HEK293T (cell line): Measurements from ENCODE around the gene TPI1.
A peak's percentile ranks its signal among the peaks of the same experiment; 100 is the strongest.

Source experiments
- ARNT ChIP-seq: fragments of 450-650 bp; IDR thresholded peaks from 2 replicates; pipeline ENCODE4 v1.6.1; 2017; ENCODE audit warnings: mild to moderate bottlenecking
- ELF4 ChIP-seq: fragments of 450-650 bp; IDR thresholded peaks from 2 replicates; pipeline ENCODE4 v1.6.1; 2017; ENCODE audit warnings: antibody characterized with exemption
- FOXK2 ChIP-seq: fragments of 450-650 bp; IDR thresholded peaks from 2 replicates; pipeline ENCODE4 v1.6.1; 2016; ENCODE audit warnings: mild to moderate bottlenecking
- FOXM1 ChIP-seq: fragments of 450-650 bp; IDR thresholded peaks from 2 replicates; pipeline ENCODE4 v1.6.1; 2017; ENCODE audit warnings: mild to moderate bottlenecking, borderline replicate concordance
- HDGF ChIP-seq: fragments of 450-650 bp; IDR thresholded peaks from 2 replicates; pipeline ENCODE4 v1.6.1; 2017; ENCODE audit warnings: antibody characterized with exemption, borderline replicate concordance
- NFRKB ChIP-seq: fragments of 450-650 bp; IDR thresholded peaks from 2 replicates; pipeline ENCODE4 v1.6.1; 2016; ENCODE audit warnings: mild to moderate bottlenecking, moderate library complexity
- SUZ12 ChIP-seq: fragments of 450-650 bp; IDR thresholded peaks from 2 replicates; pipeline ENCODE4 v1.6.1; 2016; ENCODE audit warnings: mild to moderate bottlenecking
- TARDBP ChIP-seq: fragments of 450-650 bp; IDR thresholded peaks from 2 replicates; pipeline ENCODE4 v1.6.1; 2016
- TF ChIP-seq, protein P1 (sequence below): fragments of 450-650 bp; IDR thresholded peaks from 2 replicates; pipeline ENCODE4 v1.6.1; 2016

DNA sequence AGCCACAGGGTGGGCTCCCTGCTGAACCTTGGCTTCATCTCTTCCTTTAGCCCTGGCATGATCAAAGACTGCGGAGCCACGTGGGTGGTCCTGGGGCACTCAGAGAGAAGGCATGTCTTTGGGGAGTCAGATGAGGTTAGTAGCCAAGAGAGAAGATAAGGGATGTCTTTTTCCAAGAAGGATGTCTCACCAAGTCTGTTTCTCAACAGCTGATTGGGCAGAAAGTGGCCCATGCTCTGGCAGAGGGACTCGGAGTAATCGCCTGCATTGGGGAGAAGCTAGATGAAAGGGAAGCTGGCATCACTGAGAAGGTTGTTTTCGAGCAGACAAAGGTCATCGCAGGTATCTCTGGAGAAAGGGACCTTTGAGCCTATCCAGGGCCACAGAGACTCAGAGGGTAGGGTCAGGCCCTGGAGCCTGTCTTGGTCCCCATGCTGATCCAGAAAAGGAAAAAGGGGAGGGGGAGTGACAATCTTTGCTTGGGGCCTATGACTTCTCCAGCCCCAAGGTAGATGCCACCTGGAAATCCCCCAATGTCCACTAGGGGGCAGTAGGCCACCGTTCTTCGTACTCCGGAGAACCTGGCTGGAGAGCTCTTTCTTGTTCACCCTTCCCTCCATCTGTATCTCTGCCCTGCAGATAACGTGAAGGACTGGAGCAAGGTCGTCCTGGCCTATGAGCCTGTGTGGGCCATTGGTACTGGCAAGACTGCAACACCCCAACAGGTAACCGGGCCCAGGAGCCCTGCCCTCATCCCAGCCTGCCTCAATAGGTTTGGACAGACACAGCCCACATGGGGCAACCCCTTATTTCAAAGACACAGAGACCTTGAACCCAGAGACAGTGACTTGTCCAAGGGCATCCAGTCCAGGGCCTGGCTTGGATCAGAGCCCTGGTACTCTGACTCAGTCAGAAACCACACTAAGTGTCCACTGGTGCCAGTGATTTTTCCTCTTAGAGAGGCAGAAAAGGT lies 2.0 kb downstream of the TPI1 start:
- TF ChIP-seq FOXM1 (no peak), FOXK2 (no peak), HDGF (peak; percentile 67), ARNT (no peak), SUZ12 (no peak), TARDBP (no peak), ELF4 (no peak), NFRKB (no peak)
- TF ChIP-seq, protein P1, sequence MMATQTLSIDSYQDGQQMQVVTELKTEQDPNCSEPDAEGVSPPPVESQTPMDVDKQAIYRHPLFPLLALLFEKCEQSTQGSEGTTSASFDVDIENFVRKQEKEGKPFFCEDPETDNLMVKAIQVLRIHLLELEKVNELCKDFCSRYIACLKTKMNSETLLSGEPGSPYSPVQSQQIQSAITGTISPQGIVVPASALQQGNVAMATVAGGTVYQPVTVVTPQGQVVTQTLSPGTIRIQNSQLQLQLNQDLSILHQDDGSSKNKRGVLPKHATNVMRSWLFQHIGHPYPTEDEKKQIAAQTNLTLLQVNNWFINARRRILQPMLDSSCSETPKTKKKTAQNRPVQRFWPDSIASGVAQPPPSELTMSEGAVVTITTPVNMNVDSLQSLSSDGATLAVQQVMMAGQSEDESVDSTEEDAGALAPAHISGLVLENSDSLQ = no peak
